Embryonic facial prominence (tissue), 1 donor: ENCODE measurements around the gene UBE2J2.

Experiments
- DNase-seq: peaks from one replicate; pipeline ENCODE4 v3.0.0-alpha.2; 2016; ENCODE audit errors: extremely low spot score

The UBE2J2 gene

GRCh38 chr1:1228596-1229321, 44.9 kb downstream of the UBE2J2 start:
- no peak for DNase-seq

- no peak for DNase-seq
Measured at GRCh38 chr1:1228187-1228586, 45.5 kb downstream of the UBE2J2 start.

- DNase-seq: no peak
Measured at GRCh38 chr1:1227386-1227785, 46.3 kb downstream of the UBE2J2 start.

GRCh38 chr1:1226566-1227362, 46.9 kb downstream of the UBE2J2 start:
- no peak for DNase-seq

- no peak for DNase-seq
Measured at GRCh38 chr1:1225913-1226312, 47.7 kb downstream of the UBE2J2 start.

GRCh38 chr1:1225238-1225845, 48.3 kb downstream of the UBE2J2 start:
- no peak for DNase-seq

GRCh38 chr1:1223891-1224290, 49.8 kb downstream of the UBE2J2 start:
- DNase-seq: no peak

- DNase-seq: no peak
Measured at GRCh38 chr1:1223321-1223720, 50.3 kb downstream of the UBE2J2 start.

GRCh38 chr1:1222575-1223225, 51.0 kb downstream of the UBE2J2 start:
- DNase-seq: no peak

- no peak for DNase-seq
Measured at GRCh38 chr1:1221887-1222574, 51.6 kb downstream of the UBE2J2 start.

- DNase-seq: no peak
Measured at GRCh38 chr1:1220197-1220596, 53.5 kb downstream of the UBE2J2 start.

- no peak for DNase-seq
Measured at GRCh38 chr1:1219341-1219740, 54.3 kb downstream of the UBE2J2 start.

- DNase-seq: no peak
Measured at GRCh38 chr1:1218524-1219200, 55.0 kb downstream of the UBE2J2 start.

- no peak for DNase-seq
Measured at GRCh38 chr1:1217621-1218523, 55.8 kb downstream of the UBE2J2 start.

GRCh38 chr1:1216770-1217620, 56.7 kb downstream of the UBE2J2 start:
- DNase-seq: no peak

- no peak for DNase-seq
Measured at GRCh38 chr1:1215881-1216605, 57.6 kb downstream of the UBE2J2 start.

GRCh38 chr1:1215080-1215676, 58.5 kb downstream of the UBE2J2 start:
- no peak for DNase-seq
